GM19238 (cell line): ENCODE measurements around the gene ENOSF1.
"Not testable (repeated sequence)": the region's sequence is repeated elsewhere in the genome, so short reads cannot be mapped to it uniquely, and the experiment has no call there.

Experiments
- DNase-seq: peaks from one replicate; pipeline ENCODE4 v3.0.0; 2011; ENCODE audit warnings: low spot score; ENCODE audit not compliant: insufficient read length

Gene ENOSF1

GRCh38 chr18:712401-713134 lies at the start of gene ENOSF1:
Gene ENOSF1 (minus strand): TSS chr18:712630. CDS start chr18:712587, 43 bp downstream.
- DNase-seq, result peak; percentile 86

DNA sequence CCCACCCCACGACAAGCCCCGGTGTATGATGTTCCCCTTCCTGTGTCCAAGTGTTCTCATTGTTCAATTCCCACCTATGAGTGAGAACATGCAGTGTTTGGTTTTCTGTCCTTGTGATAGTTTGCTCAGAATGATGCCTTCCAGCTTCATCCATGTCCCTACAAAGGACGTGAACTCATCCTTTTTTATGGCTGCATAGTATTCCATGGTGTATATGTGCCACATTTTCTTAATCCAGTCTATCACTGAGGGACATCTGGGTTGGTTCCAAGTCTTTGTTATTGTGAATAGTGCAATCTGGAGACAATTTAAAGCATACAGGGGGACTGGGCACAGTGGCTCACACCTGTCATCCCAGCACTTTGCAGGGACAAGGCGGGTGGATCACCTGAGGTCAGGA lies 47.4 kb upstream of the ENOSF1 start:
- DNase-seq, result not testable (repeated sequence)

GRCh38 chr18:755506-755905 lies 43.1 kb upstream of the ENOSF1 start:
- no peak for DNase-seq

DNA sequence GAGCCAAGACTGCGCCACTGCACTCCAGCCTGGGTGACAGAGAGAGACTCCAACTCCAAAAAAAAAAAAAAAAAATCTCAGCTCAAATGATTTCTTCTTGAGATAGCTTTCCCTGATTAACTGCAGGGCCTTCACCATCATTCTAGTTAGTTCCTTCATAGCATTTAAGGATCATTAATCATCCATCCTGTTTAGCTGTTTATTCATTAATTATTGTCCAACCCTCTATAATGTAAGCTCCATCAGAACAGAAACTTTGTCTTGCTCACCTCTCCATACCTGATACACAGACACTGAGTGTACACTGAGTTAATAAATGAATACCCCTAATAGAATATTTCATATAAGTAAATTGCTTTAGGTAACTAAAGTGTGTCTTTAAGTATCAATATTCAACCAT lies 42.2 kb upstream of the ENOSF1 start:
- no peak for DNase-seq

GRCh38 chr18:750456-750855 lies 38.0 kb upstream of the ENOSF1 start:
- DNase-seq, result no peak

- DNase-seq, result no peak
These were observed 32.6 kb upstream of the ENOSF1 start for GRCh38 chr18:744832-745597.

GRCh38 chr18:741931-742512 lies 29.6 kb upstream of the ENOSF1 start:
- peak; percentile 22 for DNase-seq

GRCh38 chr18:732371-732770 lies 19.9 kb upstream of the ENOSF1 start:
- DNase-seq, result no peak

DNA sequence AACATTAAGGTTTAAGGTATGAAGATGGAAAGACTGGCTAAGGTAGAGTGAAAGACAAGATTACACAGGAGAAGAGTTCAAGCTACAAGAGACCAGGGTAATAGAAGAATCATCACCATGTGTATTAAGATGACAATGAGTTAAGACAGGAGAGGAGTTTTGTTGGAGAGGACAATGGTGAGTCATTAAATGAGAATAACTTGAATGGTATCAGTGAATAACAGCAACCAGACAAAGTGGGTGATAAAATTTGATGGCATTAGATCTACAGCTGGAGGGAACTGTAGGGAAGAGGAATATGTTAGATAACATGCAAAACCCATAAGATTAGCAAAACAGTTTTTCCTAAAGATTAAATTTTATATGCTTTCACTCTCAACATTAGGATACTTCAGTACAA lies 18.8 kb upstream of the ENOSF1 start:
- DNase-seq, result no peak

GRCh38 chr18:730692-731091 lies 18.3 kb upstream of the ENOSF1 start:
- no peak for DNase-seq

DNA sequence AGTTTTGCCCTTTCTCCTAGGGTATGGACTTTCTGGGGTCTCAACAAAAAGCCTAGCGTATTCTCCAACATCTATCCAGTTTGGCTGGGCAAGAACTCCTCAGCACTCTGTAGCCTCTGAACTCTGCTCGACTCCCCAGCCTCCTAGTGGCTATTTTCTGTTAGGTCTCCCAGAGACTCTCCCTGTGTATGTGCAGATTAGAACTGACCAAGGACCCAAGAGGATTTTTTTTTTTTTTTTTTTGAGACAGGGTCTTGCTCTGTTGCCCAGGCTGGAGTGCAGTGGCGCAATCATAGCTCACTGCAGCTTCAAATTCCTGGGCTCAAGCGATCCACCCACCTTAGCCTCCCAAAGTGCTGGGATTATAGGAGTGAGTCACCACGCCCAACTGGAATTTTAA lies 17.7 kb upstream of the ENOSF1 start:
- not testable (repeated sequence) for DNase-seq

GRCh38 chr18:725646-726045 lies 13.2 kb upstream of the ENOSF1 start:
- no peak for DNase-seq

DNA sequence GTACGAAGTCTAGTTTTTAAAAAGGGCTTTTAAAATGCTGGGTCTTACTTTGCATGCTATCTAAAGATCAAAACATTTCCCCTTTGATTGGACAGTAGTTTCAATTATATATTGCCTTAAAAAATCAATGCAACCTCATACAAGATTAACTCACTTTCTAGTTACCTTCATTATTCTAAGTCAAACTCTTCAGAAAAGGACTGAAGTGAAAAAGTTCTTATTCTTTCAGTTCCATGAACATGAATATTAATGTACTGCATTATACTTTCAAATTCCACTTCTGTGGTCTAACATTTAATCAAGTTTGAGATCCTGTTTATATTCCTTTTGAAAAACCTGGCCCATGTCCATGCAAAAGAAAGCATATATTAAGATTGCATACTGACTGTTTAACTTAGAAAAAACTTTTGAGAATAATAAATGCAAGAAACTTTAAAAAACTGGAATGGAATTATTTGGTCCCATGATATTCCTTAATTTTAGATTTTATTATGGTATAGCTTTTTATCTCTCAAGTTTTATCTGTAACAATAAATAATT lies 11.2 kb upstream of the ENOSF1 start:
- DNase-seq, result no peak

DNA sequence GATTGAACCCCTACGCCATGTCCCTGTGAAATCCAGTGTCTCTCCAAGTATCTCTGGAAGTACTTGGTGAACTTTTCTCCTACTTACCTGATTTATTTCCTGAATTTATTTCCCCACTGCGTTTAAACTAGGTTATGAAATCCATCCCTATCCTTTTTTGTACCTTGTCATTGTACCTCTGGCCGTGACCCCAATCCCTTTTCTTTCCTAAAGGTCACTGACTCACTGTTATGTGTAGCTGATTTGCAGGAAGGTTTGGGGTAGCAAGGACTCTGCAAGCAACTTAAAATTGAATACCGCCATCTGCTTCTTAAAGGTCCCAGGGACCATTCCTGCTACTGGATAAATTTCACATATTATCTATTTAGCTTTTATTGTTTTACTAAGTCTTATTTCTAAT lies 4.6 kb upstream of the ENOSF1 start:
- no peak for DNase-seq

DNA sequence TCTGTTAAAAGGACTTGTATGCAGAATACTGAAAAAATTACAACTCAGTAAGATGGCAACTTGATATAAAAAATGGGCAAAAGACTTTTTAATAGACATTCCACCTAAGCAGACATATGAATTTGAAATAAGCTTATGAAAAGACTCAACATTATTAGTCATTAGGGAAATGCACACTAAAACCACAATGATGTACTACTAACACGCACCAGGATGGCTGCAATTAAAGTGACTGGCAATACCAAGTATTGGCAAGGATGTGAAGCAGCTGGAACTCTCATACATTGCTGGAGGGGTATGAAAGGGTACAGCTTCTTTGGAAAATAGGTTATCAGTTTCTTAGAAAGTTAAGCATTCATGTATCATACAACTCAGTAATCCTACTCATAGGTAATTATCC lies 3.2 kb upstream of the ENOSF1 start:
- DNase-seq, result no peak

DNA sequence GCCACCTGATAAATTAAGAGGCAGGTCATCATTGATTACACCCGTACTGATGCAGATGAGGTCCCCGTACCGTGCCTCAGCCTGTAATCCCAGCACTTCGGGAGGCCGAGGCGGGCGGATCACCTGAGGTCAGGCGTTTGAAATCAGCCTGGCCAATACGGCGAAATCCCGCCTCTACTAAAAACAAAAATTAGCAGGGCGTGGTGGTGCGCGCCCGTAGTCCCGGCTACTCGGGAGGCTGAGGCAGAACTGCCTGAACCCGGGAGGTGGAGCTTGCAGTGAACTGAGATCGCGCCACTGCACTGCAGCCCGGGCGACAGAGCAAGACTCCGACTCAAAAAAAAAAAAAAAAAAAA lies 683 bp upstream of the ENOSF1 start:
- DNase-seq, result no peak

DNA sequence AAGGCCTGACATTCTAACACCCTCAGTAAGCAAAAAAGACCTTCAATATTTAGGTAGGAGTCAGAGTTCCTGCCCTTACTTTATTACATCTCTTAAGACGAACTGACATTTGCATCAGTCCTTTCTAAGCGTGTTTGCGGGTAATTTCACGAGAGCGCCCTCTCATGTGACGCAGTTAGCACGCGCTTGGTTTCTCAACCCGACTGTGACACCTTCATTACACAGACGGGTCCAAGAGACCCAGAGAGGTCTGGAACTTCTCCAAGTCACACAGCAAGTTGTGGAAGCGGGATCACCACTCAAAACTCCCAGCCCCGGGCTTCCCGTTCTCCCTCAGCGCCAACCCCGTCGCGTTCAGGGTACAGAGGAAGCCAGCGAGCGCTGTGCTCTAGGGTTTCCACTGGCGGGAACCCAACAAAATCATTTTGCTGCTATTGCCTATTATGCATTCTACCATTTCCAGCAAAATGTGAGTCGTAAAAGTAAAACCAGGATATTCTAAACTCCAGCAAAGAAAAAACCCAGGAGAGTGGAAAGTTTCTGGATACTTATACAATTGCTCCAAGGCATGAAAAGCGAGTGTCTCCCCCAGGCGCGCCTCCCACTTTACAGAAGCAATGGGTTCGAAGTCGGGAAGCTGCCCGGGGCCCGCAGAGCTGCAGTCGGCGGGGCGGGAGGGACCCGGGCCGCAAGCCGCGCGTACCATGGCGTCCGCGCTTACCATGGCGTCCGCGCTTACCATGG lies 601 bp downstream of the ENOSF1 start:
- DNase-seq, result peak; percentile 44

DNA sequence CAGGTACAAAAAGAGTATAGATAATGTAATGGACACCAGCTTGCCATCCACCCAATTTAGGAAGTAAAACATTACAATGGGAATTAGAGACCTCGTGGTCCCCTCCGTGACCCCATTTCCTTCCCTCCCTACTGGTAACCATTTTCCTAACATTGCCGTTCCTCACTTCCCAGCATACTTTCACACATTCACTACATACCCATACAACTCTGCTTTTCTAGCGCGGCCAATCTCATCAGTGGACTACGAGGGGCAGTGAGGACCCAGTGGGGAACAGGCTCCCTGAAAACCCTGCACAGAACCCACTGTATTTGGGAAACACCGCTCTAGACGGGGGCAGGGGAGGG lies 1.1 kb downstream of the ENOSF1 start:
- no peak for DNase-seq

- no peak for DNase-seq
These were observed 1.8 kb downstream of the ENOSF1 start for GRCh38 chr18:710418-711300.

DNA sequence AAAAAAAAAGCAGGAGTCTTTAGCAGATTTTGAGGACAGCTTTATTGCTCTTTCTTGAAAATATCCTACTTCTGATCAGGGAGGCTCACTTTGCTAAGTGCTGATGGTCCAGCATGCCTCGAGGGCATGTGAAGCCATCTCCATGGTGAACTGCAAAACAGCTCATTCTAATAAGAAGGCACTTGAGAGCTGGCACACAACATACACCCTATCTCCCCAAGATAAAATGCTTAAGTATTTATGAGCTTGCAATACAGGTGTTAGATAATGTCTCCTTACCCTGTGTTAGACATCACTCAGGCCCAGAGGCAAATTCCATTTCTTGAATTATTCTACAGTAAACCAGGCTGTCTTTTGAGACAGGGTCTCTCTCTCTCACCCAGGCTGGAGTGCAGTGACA lies 2.7 kb downstream of the ENOSF1 start:
- DNase-seq, result no peak

- no peak for DNase-seq
These were observed 4.3 kb downstream of the ENOSF1 start for GRCh38 chr18:708096-708495.
